Peyer's patch (tissue), 4 donors: ENCODE results near the gene IDH3B. TPM values are rescaled to one million over a fixed set of nuclear protein-coding genes. Genes with fewer than 3 reads are reported as not detected.

Source experiments
- DNase-seq, 3 donors: peaks; one replicate each; pipeline ENCODE4 v3.0.0-alpha.2; 2017 to 2019
- H3K27ac ChIP-seq, 4 donors: fragments of 200-600 bp; sonication (generic); one replicate each; pipeline ENCODE4 v1.5.1; 2016 to 2019
- H3K27me3 ChIP-seq, 2 donors: fragments of 200-600 bp; sonication (generic); one replicate each; pipeline ENCODE4 v1.5.1; 2019
- H3K36me3 ChIP-seq, 3 donors: fragments of 200-600 bp; sonication (generic); one replicate each; pipeline ENCODE4 v1.5.1; 2016 to 2019
- H3K4me1 ChIP-seq, 4 donors: fragments of 200-600 bp; sonication (generic); one replicate each; pipeline ENCODE4 v1.5.1; 2016 to 2019
- H3K4me3 ChIP-seq, 4 donors: fragments of 200-600 bp; sonication (generic); 1 replicate in 3 of 4; 2 replicates in 1 of 4; pipeline ENCODE4 v1.5.1; 2016 to 2019; ENCODE audit warnings: mild to moderate bottlenecking in 1 of 4
- H3K9me3 ChIP-seq, 4 donors: fragments of 200-600 bp; sonication (generic); one replicate each; pipeline ENCODE4 v1.5.1; 2016 to 2019; ENCODE audit warnings: mild to moderate bottlenecking in 1 of 4
- CTCF ChIP-seq, 6 experiments: fragments of 450-650 bp in 4 of 6; fragments of 200-600 bp in 2 of 6; sonication (generic) in 1 of 6; IDR thresholded peaks; one replicate each; pipeline ENCODE4 v1.5.1; 2017 to 2019; ENCODE audit warnings: antibody characterized with exemption in 6 of 6, mild to moderate bottlenecking in 3 of 6, moderate library complexity in 1 of 6
- POLR2A ChIP-seq, 2 donors: fragments of 450-650 bp; IDR thresholded peaks; one replicate each; pipeline ENCODE4 v1.5.1; 2017; ENCODE audit warnings: antibody characterized with exemption in 2 of 2, mild to moderate bottlenecking in 2 of 2, moderate library complexity in 2 of 2
- total RNA-seq, 4 donors: library from RNA; depleted of rRNA; stranded (reverse); fragments of >200 nt; gene quantifications; one replicate each; pipeline ENCODE4 v1.1.0, GENCODE V29; 2016

The IDH3B gene
- total RNA-seq, 4 donors from 2014 or later, result 113 to 156 (median 134) TPM

- TF ChIP-seq CTCF (IDR thresholded peaks at IDR 0.05) (no peak), POLR2A (IDR thresholded peaks at IDR 0.05) (no peak)
- no peak for DNase-seq
- Histone ChIP-seq H3K9me3 (no peaks in the 10 kb centered on the region), H3K36me3 (no peaks in the 10 kb centered on the region), H3K27ac (no peak overlapping the region), H3K27me3 (no peaks in the 10 kb centered on the region), H3K4me1 (no peaks in the 10 kb centered on the region), H3K4me3 (no peak overlapping the region)
These were observed 43.9 kb downstream of the IDH3B start for GRCh38 chr20:2619961-2620595.

GRCh38 chr20:2619337-2619736, 44.7 kb downstream of the IDH3B start:
- no peaks in the 10 kb centered on the region for H3K9me3 ChIP-seq
- H3K27me3 ChIP-seq, result no peaks in the 10 kb centered on the region
- H3K27ac ChIP-seq, result no peak overlapping the region
- no peak for TF ChIP-seq CTCF (IDR thresholded peaks at IDR 0.05)
- TF ChIP-seq POLR2A (IDR thresholded peaks at IDR 0.05), result no peak
- no peak overlapping the region for H3K4me3 ChIP-seq
- no peaks in the 10 kb centered on the region for H3K4me1 ChIP-seq
- no peaks in the 10 kb centered on the region for H3K36me3 ChIP-seq
- no peak for DNase-seq

DNA sequence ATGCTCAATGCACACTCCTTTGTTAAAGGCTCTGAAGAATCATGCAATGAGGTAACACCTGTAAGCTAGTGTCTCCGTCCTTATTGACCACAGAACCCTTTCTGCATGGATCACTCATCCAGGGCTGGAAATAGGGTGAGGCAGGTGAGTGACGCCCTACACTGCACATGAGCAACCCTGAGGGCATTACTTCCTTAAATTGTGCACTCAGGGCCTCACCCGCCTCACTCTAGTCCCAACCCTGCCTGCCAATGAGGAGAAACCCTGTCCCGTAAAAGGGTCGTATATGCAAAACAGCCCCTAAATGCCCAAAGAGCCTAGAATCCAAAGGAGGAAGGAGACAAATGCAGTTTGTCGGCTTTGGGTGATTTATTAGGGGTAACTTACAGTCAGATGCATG, 45.2 kb downstream of the IDH3B start:
- no peaks in the 10 kb centered on the region for H3K9me3 ChIP-seq
- no peak overlapping the region for H3K27ac ChIP-seq
- no peak for TF ChIP-seq POLR2A (IDR thresholded peaks at IDR 0.05)
- no peaks in the 10 kb centered on the region for H3K27me3 ChIP-seq
- DNase-seq, result no peak
- no peaks in the 10 kb centered on the region for H3K36me3 ChIP-seq
- H3K4me1 ChIP-seq, result no peaks in the 10 kb centered on the region
- no peak overlapping the region for H3K4me3 ChIP-seq

DNA sequence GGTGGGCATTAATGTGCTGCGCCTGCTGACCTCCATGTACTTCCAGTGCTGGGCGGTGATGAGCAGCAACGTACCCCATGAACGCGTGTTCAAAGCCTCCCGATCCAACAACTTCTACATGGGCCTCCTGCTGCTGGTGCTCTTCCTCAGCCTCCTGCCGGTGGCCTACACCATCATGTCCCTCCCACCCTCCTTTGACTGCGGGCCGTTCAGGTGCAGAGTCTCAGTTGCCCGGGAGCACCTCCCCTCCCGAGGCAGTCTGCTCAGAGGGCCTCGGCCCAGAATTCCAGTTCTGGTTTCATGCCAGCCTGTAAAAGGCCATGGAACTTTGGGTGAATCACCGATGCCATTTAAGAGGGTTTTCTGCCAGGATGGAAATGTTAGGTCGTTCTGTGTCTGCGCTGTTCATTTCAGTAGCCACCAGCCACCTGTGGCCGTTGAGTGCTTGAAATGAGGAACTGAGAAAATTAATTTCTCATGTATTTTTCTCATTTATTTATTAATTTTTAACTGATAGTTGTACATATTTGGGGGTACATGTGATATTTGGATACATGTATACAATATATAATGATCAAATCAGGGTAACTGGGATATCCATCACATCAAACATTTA, 46.8 kb downstream of the IDH3B start:
- no peaks in the 10 kb centered on the region for H3K27me3 ChIP-seq
- no peak overlapping the region for H3K4me3 ChIP-seq
- H3K36me3 ChIP-seq, result no peaks in the 10 kb centered on the region
- H3K9me3 ChIP-seq, result no peaks in the 10 kb centered on the region
- H3K27ac ChIP-seq, result no peak overlapping the region
- H3K4me1 ChIP-seq, result no peaks in the 10 kb centered on the region
- TF ChIP-seq CTCF (IDR thresholded peaks at IDR 0.05) (no peak), POLR2A (IDR thresholded peaks at IDR 0.05) (no peak)
- no peak for DNase-seq

GRCh38 chr20:2616634-2617033, 47.4 kb downstream of the IDH3B start:
- Histone ChIP-seq H3K4me3 (no peak overlapping the region), H3K9me3 (no peaks in the 10 kb centered on the region), H3K4me1 (no peaks in the 10 kb centered on the region), H3K27me3 (no peaks in the 10 kb centered on the region), H3K27ac (no peak overlapping the region), H3K36me3 (no peaks in the 10 kb centered on the region)
- no peak for DNase-seq
- TF ChIP-seq POLR2A (IDR thresholded peaks at IDR 0.05) (no peak), CTCF (IDR thresholded peaks at IDR 0.05) (no peak)

DNA sequence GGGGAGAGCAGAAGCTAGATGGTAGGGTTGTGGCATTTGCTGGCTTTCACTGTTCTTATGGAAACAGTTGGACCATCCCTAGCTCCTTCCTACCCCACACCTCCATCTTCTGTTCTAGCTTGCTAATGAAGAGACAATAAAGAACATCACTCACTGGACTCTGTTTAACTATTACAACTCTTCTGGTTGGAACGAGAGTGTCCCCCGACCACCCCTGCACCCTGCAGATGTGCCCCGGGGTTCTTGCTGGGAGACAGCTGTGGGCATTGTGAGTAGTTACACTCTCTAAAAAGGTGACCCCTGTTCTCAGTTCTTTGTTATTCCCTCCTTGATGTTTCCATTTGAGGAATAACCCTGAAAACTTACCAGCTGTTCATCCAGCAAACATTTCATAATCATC, 51.9 kb downstream of the IDH3B start:
- TF ChIP-seq POLR2A (IDR thresholded peaks at IDR 0.05), result no peak
- no peaks in the 10 kb centered on the region for H3K4me1 ChIP-seq

More for the DNA sequence above, 51.9 kb downstream of the IDH3B start:
- Histone ChIP-seq H3K4me3 (no peak overlapping the region), H3K9me3 (peaks cover 0 to 6% (median 2%) of the 10 kb centered on the region in 4 donors), H3K27me3 (no peaks in the 10 kb centered on the region), H3K27ac (no peak overlapping the region), H3K36me3 (no peaks in the 10 kb centered on the region)
- no peak for DNase-seq
